HPDE6-E6E7 (cell line): ENCODE results near the gene DBN1.
A peak's percentile ranks its signal among the peaks of the same experiment; 100 is the strongest.

Source experiments
- DNase-seq: peaks from one replicate; pipeline ENCODE4 v3.0.0; 2011; ENCODE audit warnings: missing footprints; ENCODE audit errors: extremely low spot score

Gene DBN1

GRCh38 chr5:177455661-177456590 is 17.5 kb downstream of the DBN1 start:
- DNase-seq: peak; percentile 94

DNA sequence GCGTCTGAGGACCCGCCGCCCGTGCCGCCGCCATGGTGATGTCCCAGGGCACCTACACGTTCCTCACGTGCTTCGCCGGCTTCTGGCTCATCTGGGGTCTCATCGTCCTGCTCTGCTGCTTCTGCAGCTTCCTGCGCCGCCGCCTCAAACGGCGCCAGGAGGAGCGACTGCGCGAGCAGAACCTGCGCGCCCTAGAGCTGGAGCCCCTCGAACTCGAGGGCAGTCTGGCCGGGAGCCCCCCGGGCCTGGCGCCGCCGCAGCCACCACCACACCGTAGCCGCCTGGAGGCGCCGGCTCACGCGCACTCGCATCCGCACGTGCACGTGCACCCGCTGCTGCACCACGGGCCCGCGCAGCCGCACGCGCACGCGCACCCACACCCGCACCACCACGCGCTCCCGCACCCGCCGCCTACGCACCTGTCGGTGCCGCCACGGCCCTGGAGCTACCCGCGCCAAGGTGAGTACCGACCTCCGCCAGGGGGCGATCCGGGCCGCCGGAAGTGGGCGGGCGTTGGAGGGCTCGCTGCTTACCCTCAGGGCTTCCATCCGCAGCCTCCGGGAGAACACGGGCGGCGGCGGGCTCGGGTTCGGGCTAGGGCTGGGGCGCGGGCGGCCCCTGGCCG is 18.3 kb downstream of the DBN1 start:
- DNase-seq: peak; percentile 73

DNA sequence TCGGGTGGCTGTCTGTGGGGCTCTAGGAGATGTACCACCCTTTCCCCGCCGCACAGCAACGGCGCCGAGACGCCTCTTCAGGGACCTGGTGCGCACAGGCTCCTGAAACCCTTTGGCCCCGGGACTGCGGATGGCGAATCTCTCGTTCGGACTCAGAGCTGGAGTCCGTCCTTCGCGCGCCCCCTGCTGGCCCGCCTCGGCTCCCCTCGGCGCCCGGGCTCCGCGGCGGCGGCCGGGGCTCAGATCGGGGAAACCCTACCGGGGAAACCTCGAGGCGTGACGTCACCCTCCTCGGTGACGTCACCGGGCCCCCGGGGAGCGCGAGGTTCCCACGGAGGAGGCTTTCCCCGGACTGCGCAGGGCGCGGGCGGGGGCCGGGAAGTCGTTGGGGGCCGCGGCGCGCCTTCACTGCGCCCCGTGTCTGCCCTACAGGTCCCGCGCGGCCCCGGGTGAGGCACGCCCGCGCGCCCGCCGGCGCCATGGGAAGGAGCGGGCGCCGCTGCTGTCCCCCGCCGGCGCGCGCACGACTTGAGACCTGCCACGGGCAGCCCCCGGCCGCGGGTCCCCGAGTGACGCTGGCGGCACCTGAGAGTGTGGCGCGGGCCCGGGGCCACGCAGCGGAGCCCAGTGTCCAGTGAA is 18.9 kb downstream of the DBN1 start:
- peak; percentile 95 for DNase-seq

- DNase-seq: no peak
Measured at GRCh38 chr5:177453852-177454396, 19.5 kb downstream of the DBN1 start.

DNA sequence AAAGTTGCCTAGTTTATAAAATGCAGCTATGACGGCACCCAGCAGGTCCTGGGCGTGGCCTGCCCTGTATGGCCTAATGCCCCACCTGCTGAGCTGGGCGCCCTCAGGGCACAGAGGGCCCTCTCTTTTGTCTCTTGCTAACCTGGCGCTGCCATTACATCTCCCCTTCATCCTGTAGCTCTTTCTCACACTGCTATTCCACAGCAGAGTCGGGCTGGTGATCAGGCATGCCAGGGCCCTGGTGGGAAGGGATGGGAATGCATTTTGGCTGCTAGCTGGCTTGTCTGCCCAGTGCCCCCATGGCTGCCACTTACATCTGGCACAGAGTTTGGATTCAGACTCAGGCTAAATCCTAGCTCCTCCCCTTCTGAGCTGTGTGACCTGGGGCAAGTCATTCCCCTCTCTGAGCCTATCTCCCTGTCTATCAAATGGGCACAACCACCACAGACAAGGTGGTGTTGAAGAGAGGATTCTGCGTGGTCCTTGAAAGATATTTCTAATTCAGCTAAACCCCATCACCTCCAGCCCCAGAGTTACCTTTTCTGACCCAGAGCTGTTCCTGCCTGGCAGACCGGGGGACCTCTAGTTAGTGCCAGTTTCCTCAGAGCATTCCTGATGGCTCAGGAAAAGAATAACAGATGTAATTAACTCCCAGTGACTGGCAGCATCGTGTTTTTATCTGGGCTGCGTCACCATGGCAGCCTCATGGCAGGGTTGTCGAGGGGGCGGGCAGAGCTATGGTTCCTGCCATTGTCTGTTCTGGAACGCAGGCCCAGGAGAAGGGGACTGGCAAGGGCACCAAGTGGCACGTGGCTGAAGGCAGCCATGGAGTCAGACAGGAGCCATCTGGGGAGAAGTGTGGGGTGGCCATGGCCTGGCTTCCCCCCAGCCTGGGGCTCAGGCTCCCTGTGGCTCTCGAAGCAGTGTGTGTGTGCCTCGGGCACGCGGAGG is 20.5 kb downstream of the DBN1 start:
- DNase-seq: no peak

GRCh38 chr5:177450667-177451424 is 22.6 kb downstream of the DBN1 start:
- DNase-seq: no peak

GRCh38 chr5:177449140-177450061 is 24.0 kb downstream of the DBN1 start:
- DNase-seq: no peak

DNA sequence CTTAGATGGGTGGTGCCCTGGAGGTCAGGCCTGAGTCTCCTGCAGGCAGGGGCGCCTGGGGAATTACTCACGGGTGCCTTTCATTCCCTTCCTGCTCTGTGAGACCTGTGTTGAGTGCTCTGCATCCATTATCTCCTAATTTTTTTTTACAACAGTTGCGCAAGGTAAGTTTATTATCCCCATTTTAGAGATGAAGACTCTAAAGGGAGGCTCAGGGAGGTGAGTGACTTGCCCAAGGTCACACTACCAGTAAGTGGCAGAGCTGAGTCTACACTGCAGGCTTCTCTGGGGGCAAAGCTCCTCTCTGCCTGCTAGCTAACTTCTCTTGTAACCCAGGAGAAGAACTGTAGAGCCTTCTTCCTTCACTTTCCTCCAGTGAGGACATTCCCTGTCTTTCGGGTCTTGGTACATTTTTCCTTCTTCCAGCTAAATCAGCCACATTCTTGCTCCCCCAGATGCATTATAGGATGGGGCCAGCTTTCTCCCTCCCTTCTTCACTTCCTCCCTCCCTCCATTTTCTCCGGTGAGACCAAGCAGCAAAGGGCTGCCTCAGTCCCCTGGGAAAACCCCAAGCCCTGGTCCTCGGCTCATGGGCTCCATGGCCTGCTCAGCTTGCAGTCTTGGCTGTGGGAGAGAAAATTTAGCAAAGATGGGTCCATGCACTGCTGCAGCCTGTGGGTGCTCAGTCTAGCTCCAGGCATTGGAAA is 25.0 kb downstream of the DBN1 start:
- DNase-seq: no peak

DNA sequence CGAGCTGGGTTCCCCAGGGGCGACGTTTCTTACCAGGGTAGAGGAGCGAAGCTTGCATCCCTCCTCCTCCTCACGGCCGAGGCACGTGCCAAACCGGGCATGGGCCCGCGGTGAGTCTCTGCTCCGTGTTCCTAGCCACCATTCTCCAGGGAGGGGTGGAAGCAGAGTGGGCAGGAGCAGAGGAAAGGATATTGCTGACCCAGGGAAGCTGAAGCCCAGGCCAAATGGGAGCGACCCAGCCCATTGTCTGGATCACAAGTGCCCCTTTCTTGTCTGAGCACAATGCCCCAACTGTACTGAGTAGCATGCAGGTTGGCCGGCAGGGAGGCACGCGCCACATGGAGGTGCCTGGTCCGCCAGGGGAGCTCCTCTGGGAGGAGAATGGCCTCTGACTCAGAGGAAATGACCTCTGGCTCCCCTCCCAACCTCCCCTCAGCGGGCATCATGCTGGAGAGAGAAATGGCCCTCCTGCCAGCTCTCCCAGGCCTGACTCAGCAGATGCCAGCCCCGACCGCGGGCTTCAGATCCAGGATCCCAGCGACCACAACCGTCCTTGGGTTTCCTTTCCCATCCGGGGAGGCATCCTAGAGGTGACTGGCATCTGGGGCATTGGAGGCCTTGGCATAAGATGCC is 25.7 kb downstream of the DBN1 start:
- no peak for DNase-seq

DNA sequence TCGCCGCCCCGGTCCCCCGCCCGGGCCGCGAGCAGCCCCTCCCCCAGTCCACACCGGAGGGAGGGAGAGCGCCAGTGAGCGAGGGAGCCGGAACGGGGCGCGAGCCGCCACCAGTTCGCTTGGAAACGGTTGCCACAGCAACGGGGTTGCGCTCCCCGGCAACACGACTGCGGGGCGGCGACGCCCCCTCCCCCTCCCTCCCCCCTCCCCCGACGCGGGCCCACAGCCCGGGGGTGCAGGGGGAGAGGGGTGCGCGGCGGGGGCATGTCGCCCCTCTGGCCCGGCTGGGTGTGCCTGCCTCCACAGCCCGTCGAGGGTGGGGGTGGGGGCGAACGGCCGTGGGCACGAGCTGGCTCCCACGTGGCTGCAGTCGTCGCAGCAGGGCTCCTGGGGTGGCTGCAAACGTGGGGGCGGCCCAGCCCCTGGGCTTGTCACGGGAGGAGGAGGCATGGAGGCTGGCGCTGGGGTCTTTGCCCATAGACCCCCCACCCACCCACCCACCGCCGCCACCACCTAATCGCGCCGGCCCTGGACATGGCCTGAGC is 26.3 kb downstream of the DBN1 start:
- no peak for DNase-seq

GRCh38 chr5:177446200-177447065 is 27.0 kb downstream of the DBN1 start, which contains the start of gene PRR7:
TSS of gene PRR7 (plus strand) at chr5:177446814. CDS start at chr5:177455068, 8,254 bp downstream.
- DNase-seq: peak; percentile 74

GRCh38 chr5:177445917-177446199 is 27.6 kb downstream of the DBN1 start:
- no peak for DNase-seq

GRCh38 chr5:177445052-177445916 is 28.1 kb downstream of the DBN1 start:
- no peak for DNase-seq

DNA sequence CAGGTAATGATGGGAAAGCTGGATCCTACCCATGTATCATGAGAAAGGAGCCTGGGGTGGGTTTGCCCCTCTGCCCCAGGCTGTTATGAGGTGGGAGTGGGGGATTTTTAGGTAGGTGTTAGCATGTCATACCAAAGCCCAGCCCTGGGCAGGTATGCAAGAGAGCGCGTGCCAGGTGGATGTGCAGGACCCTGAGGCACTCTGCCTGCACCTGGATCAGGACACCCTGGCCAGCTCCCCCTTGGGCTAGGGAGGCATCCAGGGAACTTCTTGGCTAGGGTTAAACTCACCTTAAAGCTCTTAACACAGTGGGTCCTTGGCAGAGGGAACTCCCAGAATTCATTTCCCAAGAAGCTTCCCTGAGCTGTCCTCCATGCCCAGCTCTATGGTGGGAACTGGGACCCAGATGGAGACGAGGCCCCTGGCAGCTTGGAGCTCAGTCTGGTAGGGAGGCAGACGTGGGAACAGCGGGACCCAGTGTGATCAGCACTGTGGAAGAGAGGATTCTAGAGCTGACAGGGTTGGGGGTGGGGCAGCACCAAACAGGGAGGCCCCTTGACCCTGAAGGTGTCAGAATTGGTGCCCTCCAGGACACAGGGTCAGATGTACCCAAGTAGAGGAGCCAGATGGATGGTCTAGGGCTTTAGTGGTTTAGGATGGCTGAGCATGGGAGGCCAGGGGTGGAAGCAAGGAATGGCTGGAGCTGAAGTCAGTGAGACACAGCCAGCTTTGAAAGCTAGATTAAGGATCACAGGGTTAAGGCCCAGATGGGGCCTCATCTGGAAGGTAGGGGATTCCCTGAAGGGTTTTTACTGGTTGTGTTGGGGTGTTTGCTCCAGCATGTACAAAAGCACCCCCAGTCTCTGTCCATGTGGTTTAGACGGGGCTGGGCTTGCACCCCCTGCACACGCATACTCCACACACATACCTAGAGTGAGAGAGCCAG is 29.1 kb downstream of the DBN1 start:
- DNase-seq: no peak
